Bone marrow (tissue), 2 donors: ENCODE results near the gene ZNF804B.

Source experiments
- DNase-seq, 2 donors: peaks; one replicate each; lab custom pipeline; 2025; lab: John Stamatoyannopoulos, UW

The ZNF804B gene

DNA sequence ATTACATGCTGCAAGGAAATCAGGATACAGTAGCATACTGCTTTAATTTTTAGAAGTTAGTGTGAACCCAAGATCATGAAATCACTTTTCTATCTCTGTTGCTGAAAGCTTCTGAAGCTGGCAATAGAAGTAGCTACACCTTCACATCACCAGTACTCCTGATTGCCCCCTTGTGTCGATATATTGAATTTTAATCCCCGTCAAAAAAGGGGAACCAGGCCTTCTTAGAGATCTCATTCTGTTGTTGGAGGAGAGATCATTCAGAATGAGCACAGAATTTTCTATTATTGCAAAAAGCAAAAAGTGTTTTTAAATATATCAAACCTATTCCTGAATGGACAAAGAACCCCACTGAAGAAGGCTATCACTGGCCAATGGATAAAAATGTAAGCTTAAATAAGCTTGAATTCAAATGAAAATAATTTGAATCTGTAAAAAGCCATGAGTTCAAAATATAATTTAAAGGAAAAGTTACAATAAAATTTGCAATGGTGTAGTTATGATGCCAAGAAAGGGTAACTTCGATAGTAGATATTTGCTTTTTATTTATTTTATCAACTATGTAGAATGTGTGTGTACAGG is 75.7 kb downstream of the ZNF804B start:
- peak in 1 of 2 donors; percentile 36 for DNase-seq

- DNase-seq = no peak
Observed at GRCh38 chr7:88842201-88842600, 82.7 kb downstream of the ZNF804B start.

- DNase-seq = no peak
Observed at GRCh38 chr7:88845091-88845490, 85.6 kb downstream of the ZNF804B start.

DNA sequence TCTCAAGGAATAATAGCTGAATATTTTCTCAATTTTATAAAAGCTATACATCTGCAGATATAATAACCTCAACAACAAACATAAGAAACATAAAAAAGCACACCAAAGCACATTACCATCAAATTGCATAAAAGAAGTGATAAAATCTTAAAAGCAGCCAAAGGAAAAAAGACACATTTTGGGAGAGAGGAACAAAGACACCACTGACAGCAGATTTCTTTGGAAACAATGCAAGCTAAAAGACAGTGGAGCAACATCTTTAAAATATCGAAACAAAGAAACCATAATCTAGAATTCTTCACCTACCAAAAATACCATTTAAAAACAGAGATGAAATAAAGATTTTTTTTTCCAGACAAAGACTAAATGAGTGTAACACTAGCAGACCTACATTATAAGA is 91.7 kb downstream of the ZNF804B start:
- no peak for DNase-seq

- no peak for DNase-seq
Observed at GRCh38 chr7:88859288-88859687, 99.8 kb downstream of the ZNF804B start.

GRCh38 chr7:88866265-88866863 is 106.9 kb downstream of the ZNF804B start:
- no peak for DNase-seq

DNA sequence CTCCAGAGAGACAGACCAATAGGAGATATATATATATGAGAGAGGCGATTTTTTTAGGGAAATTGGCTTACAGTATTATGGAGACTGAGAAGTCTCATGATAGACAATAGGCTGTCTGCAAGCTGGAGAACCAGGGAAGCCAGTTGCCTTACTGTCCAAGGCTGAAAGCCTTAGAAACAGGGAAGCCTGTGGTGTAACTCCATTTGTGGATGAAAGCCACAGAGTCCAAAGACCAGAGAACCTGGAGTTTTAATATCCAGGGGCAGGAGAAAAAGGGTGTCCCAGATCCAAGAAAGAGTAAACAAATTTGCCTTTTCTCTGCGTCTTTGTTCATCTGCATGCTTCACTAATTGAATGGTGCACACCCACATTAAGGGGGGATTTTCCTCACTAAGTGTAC is 107.7 kb downstream of the ZNF804B start:
- DNase-seq = no peak

GRCh38 chr7:88868456-88868855 is 109.0 kb downstream of the ZNF804B start:
- no peak for DNase-seq

DNA sequence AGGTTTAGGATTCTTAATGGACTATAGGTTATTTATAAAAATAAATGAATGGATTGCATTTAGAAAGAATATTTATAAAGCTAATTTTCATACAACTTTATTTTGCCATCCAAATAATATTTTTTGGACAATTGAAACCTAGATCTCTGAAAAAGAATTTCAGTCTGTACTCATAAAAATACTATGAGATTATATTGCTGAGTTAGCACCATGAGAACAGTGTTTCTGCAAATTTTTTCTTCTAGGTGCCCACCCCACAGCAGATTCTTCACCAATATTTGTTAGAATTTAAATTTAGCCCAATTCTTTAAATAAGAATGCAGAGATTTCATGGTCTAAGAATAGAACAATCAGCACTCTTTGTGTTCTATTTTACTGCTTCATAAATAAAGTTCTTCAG is 121.6 kb downstream of the ZNF804B start:
- no peak for DNase-seq

DNA sequence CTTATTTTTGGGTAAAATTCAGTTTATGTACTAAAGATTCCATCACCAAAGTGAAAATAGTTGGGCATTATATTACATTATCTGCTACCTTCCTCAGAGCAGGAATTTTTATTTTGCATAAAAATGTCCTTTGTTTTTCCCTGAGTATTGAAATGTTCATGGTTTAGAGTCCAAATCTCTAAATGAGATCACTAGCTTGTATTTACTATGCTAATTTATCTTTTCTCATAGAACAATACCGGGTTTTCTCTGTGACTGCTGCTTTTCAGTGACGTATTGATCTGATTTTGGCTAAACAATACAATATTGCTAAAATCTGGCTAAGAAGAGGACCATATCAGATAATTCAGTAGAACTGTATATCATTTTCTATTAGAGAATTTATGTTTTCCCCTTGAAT is 125.6 kb downstream of the ZNF804B start:
- DNase-seq = no peak

- DNase-seq = no peak
Observed at GRCh38 chr7:88888684-88889083, 129.2 kb downstream of the ZNF804B start.

GRCh38 chr7:88910516-88910915 is 151.0 kb downstream of the ZNF804B start:
- DNase-seq = no peak

DNA sequence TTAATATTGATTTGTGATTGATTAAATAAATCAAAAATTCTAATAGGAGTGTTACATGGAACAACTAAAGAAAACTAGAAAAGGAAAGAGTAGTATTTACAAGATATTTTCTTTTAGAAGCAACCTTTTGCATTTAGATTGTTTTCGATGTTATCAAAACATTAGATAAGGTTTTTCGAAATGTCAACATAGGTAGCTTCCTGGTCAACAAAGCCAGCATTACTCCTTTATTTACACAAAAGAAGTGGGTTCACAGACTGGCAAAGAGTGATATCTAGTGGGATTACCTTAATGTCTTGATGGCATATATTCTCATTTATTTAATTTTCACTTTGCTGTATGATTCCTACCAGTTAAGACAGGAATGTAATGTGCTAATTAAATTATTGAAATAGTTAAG is 153.4 kb downstream of the ZNF804B start:
- DNase-seq = no peak

- no peak for DNase-seq
Observed at GRCh38 chr7:88915615-88916014, 156.1 kb downstream of the ZNF804B start.

- no peak for DNase-seq
Observed at GRCh38 chr7:88919478-88920131, 160.1 kb downstream of the ZNF804B start.

GRCh38 chr7:88922944-88923343 is 163.4 kb downstream of the ZNF804B start:
- no peak for DNase-seq

DNA sequence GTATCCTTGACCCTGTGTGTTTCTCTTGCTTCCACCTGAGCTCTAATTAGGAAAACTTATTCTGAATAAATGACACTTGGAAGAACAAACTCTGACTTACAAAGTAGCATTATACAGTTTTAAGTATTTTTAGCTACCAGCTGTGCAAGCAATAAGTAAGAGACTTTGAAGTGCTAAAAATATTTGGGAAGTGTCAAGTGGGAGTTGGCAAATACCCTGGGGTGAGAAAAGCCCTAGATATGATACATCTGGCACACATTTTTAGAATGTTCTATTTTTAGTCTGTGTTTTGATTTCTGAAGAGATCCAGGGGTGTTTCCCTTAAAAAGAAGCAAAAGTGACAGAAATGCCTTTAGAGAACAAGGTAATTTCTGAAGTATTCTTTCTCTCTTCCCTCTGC is 168.8 kb downstream of the ZNF804B start:
- DNase-seq = no peak

- DNase-seq = no peak
Observed at GRCh38 chr7:88929719-88930118, 170.2 kb downstream of the ZNF804B start.

DNA sequence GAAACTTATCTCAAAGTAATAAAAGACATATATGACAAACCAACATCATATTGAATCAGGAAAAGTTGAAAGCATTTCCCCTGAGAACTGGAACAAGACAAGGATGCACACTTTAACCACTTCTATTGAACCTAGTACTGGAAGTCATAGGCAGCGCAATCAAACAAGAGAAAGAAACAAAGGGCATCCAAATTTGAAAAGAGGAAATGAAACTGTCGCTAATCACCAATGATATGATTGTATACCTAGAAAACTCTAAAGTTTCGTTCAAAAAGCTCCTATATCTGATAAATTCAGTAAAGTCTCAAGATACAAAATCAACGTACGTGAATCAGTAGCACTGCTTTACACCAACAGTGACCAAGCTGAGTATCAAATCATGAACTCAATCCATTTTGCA is 173.8 kb downstream of the ZNF804B start:
- no peak for DNase-seq

DNA sequence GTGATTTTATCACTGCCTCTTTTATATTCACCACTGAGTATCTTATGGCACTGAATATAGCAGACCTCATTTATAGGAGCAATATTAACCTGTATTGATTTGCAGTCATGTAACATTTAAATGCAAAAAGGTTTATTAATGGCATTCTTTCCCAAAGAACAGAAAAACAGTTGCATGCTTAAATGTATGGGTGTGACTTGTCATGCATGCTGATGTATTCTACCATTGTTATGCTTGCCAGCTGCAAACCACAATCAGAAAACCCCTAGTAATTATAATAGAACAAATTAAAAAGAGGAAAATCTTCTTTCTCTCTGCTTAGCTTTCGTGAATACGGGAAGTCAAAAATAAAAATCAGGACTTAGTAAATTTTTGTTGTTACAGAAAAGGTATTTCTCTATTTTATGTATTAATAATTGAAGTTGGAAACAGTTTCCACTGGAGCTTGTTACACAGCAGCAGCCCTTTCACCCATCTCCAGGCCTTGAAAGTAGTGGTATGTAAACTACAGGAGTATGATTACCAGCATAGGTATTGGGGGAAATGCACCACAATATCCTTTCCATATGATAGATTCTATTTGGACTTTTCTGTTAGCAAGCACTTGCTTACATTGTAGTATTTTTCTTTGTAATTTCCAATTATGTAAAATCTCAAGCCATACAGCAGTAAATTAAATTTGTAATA is 183.5 kb downstream of the ZNF804B start:
- DNase-seq = no peak

- no peak for DNase-seq
Observed at GRCh38 chr7:88951826-88952225, 192.3 kb downstream of the ZNF804B start.

- DNase-seq = no peak
Observed at GRCh38 chr7:88964418-88964817, 204.9 kb downstream of the ZNF804B start.

DNA sequence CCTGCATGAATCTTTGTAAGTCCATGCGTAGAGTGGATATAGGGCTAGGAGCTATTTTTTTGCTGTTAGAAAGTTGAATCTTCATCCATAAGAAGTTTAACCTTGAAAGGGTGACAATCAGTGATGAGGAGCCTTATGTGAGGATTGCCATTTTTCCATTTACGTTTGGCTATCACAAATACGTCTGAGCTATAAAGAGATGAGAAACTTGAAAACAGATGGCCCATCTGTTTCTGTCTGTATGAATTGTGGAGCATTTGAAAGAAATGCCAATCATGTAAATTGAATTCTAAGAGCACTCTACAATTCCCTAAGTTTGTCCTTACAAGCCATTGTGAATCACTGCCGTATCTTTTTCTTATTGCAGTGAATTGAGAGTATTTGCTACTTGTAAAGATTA is 205.9 kb downstream of the ZNF804B start:
- no peak for DNase-seq
